ENCODE measurements around the gene TMPRSS9.
A peak's percentile ranks its signal among the peaks of the same experiment; 100 is the strongest.

Gene TMPRSS9

DNA sequence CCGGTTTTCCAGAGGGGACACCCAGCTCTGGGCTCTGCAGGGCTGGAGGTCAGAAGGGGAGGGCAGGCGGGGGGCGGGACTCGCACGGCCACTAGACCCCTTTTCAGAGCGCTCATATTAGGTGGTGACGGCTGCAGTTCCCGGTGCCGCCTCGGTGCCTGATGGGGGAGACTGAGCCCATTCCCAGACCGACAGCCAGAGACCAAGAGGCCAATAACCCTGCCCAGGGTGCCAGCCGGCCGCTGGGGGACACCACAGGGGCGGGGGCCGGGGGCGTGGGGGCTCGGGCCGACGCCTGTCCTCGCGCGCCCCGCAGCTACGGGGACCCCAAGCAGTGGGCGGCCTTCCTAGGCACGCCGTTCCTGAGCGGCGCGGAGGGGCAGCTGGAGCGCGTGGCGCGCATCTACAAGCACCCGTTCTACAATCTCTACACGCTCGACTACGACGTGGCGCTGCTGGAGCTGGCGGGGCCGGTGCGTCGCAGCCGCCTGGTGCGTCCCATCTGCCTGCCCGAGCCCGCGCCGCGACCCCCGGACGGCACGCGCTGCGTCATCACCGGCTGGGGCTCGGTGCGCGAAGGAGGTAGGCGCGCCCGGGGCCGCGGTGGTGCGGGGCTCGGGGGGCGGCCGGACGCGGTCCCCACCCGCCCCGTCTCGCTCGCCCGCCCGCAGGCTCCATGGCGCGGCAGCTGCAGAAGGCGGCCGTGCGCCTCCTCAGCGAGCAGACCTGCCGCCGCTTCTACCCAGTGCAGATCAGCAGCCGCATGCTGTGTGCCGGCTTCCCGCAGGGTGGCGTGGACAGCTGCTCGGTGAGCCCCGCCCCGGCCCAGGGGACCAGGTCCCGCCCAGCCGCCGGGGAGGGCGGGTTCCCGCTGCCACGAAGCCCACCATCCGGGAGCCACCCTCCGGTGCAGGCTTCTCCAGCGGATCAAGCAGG is 64.9 kb downstream of the TMPRSS9 start:
- no peak for DNase-seq

DNA sequence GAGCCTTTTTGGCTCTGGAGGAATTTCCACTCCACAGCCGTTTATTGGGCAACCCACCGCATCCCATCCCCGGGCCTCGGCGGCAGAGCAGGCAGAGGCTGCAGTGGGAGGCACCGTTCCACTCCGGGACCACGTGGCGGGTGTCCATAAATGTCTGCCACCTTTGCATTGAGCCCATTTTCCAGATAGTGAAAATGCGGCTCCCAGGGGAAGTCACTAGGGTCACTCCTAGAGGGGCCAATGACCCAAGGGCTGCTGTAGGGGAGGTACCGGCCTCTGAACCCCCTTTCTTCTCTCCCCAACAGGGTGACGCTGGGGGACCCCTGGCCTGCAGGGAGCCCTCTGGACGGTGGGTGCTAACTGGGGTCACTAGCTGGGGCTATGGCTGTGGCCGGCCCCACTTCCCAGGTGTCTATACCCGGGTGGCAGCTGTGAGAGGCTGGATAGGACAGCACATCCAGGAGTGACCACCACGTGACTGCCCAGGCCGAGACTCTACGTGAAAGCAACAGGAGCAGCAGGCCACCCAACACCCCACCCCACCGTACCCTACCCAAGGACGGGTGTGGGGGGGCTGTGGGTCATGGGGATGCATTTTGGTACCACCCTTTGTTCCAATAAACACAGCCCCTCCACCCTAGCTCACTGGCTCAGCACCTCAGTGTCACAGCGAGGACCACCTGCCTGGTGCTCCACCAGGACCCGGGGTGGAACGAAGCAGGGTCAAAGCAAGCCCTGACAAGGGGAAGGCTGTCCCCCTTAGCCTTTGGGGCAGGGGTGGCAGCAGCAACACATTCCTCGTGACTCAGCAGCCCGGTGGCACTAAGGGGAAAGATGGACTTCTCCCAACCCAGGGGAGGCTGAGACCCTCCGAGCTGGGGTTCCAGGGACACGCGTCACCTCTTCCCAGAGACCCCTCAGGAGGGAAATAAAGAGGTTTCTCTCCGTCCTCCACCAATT is 65.8 kb downstream of the TMPRSS9 start:
- no peak for DNase-seq

DNA sequence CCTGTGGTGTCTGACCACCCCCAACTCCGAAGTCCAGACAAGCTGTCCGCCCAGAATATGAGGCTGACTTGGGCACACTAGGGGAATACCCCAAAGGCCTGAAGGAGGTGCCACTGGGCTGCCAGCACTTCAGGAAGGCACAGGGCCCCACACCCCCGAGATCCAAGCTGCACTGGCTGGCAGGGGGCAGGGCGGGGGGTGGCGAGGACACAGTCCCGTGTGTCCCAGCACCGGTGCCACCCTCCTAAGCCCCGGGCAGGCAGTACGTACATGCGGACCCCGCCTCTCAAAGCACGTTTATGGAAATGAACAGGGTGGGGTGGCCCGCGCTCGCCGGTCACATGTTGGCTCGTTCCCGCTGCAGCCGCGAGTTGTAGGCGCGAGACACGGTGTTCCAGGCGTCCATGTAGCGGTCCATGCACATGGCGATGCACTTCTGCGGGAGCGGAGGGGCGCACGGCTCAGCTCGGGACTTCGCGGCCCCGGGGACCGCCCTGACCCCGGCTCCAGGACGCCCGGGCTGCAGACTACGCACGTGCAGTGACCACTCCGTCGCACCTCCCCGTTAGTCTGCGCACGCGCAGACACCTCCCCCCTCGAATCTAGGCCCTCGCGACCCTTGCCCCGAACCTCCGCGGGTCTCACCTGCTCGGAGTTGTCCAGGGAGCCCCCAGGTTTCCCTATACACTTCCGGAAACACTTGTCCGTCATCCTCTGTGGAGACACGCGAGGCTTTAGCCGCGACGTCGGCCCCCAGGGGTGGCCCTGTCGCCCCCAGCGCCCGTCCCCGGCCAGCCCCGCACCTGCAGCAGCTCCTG is 66.8 kb downstream of the TMPRSS9 start:
- peak; percentile 49 for DNase-seq

DNA sequence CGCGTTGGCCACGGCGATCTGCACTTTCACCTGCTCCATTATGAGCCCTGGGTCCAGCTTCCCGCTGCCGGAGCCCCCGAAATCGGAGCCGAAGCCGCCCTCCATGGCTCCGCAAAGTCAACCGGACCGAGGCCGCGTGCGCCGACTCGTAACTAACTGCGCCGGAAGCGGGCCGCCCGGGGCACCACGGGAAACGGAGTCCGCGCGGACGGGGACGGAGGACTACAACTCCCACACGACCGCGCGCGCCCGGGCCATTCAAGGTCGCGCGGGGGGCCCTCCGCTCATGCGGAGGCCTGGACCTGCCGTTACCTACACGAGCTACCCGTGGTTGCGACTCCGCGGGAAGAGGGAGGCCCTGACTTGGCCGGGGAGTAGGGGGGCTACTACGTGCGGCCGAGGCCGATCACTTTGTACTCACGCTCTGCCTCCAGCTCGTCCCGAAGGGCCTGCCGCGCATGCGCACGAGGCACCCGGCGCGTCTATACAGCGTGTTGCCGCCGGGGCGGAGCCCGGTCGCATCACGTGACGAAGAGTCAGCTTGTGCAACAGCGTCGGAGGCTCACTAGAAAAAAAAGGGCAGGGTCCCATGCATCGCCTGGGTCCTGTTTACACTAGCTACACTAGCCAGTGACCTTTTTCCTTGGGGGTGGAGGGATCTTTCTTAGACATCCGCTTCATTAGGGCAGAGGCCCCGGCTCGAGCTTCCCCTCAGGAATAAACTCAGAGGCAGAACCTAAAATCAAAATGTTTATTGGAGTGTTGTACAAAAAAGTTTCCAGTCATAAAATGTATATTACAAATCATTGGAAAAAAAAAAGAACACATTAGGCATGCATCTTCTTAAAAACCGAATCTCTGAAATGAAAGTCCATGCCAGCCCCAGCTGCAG is 67.6 kb downstream of the TMPRSS9 start, which contains the start of gene TIMM13:
Gene TIMM13, minus strand, starts transcription at position 158 of the 892 bp plus-strand sequence. Its CDS starts 53 bp downstream, at position 105.
- DNase-seq: peak; percentile 95

DNA sequence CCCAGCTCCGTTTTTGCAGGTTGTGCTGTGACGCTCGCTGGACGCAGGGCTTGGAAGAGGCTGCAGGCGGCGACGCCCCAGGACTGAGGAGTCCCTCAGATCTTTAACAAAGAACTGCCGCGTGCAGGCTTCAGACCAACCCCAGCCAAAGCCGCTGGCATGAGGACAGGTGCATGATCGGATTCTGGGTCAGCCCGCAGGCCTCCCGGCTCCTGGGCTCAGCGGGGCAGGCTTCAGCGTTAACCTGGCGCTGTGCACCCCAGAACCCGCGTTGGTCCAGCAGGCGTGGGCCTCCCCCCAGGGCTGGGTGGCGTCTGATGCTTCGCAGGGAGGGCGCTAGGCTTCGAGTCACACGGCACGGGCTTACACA is 68.2 kb downstream of the TMPRSS9 start:
- DNase-seq: no peak

DNA sequence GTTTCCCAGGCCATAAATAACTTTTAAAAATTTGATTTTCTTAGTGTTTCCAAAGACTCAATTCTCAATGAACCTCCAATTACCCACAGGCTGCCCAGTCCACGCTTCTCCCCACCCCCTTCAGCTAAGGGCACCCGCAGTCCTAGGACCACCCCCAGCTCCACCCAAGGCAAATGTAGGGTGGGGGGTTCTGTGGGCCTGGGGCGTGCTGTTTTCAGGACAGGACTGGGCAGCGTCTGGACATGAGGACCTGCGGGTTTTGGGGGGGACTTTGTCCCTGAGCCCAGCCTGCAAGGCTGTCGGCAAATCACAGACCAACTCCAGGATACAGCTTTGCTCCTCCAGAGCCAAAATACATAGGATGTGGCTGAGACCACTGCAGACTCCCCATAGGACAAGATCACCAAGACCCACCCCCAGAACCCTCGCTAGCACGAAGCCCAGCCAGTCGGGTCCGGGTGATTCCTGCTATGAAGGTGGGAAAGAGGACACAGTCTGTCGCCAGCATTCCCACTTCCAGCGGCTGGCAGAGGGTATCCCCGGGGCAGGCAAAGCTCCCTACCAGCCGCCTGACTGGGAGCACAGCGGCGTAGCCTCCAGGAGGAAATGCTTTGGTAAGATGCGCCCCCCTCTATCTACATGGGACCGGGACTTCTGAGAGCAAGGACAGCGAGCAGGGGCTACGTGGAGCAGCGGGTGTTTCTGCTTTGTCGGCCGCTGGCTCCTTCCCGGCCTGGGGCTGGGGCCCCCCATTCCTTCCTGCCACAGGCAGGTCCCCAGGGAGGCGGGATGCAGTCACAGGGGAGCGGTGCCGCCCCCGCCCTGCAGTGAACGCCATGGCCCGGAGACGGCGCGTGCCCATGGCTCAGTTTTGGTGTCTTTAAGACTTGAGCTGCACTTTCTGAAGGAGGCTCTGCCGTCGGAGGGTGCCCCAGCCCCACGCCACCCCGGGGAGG is 69.0 kb downstream of the TMPRSS9 start:
- no peak for DNase-seq

DNA sequence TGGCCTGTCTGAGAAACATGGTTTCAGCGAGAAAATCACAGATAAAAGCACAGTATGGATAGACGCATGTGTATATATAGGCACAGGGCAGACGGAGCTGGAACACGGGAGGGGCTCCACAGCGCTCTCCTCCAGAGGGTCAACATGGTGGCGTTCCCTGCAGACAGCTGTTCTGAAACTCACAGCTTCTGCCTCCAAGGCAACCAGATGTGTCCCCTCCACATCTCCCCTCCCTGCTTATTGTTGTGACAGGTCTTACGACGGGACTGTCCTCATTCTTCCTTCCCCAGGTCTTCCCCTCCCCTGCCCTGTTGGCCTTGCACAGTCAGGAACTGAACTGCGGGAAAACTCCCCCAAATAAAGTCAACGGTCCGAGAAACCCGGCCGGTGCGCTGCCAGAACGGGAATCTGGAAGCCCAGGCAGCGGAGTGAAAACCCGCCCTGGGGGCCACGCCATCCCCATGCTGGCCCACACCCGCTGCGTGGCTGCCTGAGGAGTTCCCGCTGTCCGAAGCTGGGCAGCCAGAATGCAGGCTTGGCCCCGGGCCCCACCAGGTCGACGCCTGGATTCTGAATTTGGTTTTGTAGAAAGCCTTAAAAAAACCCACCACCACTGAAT is 70.0 kb downstream of the TMPRSS9 start:
- no peak for DNase-seq

DNA sequence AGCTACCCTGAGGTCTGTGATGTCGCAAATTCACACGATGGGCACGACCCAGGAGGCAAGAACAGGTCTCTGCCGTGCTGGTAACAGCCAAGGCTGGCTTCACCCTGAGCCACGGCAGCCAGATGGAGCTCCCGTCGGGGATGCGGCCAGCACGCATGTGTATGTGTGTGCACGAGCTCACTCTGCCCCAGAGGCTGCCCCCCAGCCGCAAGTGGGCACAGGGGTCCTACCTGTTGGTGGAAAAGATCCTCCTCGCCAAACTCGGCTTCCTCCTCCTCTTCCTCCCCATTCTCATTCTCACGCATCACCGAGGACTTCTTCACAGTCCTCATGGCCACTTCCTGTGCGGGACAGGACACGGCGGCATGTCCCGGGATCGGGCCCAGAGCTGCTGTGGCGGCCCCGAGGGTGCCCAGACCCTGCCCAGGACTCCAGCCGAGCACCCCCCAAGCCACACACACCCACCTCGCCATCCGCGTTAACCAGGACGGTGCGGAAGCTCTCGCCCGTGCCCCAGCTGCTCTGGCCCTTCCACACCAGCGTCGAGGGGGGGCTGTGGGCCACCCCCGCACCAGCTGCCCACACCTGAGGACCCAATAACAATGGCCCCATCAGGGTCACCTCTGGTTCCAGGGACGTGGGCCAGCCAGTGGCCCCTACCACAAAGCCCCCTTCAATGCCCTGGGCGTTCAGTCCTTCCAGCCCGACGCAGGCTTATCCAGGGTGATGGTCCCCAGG is 71.4 kb downstream of the TMPRSS9 start:
- DNase-seq: no peak

DNA sequence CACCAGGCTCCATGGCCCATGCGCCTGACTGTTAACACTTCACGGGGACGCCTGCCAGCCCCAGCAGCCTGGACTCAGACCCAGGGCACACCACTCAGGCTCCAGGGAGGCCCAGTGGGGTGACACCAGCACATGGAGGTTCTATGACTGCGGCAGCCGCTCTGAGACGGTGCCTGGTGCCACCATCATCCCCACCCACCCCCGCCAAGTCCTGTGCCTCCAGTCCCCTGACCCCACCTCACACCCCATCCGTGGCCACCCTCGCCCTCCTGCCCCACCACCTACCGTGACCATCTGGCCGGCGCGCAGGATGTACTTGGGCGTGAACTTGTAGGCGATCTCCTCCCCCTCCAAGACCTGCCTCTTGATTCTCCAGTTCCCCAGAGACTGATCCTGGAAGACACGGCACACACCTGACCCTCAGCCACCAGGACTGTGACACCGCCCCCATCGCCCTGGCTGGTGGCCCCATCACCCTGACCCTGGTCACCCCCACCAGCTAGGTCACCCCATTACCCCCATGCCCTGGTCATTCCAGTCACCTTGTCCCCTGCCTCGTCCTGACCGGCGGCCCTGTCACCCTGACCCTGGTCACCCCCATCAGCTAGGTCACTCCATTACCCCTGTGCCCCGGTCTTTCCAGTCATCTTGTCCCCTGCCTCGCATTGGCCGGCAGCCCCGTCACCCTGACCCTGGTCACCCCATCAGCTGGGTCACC is 72.2 kb downstream of the TMPRSS9 start:
- DNase-seq: no peak

DNA sequence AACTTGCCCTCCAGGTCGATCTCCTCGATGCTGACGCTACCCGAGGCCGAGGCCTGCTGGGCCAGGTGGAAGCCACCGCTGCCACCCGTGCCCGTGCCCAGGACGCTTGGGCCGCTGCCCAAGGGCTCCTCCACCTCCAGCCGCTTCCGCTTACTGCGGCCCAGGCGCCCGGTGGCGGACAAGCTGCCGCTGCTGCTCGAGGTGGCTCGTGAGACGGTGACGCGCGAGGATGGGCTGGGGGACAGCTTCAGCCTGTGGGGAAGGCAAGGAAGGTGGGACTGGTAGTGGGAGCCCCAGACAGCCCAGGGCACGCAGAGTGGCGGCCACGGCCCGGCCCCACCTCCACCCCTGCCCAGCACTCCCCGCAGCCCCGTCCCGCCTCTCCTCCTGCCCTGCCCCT is 73.8 kb downstream of the TMPRSS9 start:
- DNase-seq: no peak

DNA sequence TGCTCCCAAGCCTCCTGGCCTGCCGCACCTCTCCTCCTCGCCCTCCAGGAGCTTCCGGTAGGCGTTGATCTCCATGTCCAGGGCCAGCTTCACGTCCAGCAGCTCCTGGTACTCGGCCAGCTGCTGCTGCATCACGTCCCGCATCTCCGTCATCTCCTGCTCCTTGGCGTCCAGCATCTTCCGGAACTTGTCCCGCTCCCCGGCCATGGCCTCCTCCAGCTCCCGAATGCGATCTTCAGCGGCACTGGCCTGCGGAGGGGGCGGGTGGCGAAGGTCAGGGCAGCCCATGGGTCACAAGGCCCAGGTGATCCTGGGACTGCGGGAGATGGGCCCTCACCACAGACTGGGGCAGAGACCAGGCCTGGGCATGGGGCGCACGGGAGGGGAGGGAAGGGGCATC is 74.2 kb downstream of the TMPRSS9 start:
- no peak for DNase-seq

DNA sequence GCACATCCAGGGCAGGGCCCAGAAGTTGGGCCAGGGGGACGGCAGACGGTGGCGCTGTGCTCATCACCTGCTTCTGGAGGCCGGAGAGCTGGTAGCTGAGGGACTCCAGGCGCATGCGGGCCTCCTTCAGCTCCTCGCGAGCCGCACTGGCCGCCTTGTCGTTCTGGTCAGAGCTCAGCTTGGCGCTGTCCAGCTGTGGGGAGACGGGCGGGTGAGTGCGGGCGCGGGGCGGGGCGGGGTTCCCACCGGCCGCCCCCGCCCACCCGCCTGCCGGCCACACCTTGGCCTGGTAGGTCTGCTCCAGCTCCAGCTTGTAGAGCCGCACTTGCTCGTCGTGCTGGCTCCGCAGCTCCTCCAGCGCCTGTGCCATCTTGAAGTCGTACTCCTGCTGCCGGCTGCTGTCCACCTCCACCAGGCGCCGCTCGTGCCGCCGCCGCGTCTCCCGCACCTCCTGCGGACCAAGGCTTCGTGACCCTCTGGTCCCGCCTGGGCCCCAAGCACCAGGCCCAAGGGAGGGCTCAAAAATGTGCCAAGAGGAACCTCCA is 74.7 kb downstream of the TMPRSS9 start:
- no peak for DNase-seq

DNA sequence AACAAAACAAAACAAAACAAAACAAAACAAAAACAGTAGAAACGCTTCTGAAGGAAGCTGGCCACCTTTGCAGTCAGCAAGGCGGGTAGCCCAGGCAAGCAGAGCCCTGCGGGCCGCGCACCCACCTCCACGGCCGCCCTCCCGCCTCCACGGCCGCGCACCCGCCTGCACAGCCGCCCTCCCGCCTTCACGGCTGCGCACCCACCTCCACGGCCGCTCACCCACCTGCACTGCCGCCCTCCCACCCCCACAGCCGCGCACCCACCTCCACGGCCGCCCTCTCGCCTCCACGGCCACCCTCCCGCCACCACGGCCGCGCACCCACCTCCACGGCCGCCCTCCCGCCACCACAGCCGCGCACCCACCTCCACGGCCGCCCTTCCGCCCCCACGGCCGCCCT is 76.3 kb downstream of the TMPRSS9 start:
- no peak for DNase-seq

DNA sequence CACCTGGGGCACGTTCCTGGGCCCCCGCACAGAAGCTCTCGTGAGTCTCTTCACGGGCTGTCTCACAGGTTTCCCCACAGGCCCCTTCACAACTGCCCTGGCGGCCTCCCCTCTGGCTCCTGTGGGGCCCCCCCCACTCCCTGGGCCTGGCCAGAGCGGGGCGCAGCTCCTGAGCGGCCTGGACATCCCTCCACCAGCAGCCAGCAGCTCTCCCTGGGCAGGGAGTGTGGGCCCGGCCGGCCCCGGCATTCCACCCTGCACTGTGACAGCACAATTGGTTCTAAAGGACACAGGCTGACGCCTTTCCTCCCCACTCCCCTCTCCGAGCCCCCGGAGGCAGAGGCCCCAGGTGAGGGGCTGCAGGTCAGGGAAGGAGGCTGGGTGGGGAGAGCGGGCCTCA is 76.9 kb downstream of the TMPRSS9 start:
- no peak for DNase-seq

DNA sequence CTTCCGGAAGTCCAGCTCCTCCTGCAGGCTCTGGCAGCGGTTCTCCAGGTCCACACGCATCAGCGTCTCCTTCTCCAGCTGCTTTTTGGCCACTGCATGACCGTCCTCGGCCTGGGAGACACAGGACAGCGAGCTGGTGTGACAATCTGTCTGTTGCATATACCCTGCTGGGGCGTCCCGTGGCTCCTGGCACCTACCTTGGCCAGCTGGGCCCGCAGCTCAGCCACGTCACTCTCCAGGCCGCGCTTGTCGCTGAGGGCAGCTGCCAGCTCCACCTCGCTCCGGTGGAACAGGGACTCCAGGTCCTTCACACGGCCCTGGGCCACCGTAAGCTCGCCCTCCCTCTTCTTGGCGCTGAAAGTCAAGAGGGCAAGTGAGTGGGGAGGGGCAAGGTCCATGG is 78.1 kb downstream of the TMPRSS9 start:
- no peak for DNase-seq

DNA sequence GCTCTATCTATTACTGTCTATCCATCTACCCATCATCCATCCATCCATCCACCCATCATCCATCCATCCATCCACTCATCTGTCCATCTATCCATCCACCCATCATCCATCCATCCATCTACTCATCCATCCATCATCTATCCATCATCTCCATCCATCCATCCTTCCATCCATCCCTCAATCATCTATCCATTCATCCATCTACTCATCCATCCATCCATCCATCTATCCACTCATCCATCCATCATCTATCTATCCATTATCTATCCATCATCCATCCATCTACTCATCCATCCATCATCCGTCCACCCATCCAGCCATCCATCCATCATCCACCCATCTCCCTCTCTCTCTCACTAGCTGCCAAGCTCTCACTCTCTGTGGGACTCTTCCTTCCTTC is 80.5 kb downstream of the TMPRSS9 start:
- DNase-seq: no peak

DNA sequence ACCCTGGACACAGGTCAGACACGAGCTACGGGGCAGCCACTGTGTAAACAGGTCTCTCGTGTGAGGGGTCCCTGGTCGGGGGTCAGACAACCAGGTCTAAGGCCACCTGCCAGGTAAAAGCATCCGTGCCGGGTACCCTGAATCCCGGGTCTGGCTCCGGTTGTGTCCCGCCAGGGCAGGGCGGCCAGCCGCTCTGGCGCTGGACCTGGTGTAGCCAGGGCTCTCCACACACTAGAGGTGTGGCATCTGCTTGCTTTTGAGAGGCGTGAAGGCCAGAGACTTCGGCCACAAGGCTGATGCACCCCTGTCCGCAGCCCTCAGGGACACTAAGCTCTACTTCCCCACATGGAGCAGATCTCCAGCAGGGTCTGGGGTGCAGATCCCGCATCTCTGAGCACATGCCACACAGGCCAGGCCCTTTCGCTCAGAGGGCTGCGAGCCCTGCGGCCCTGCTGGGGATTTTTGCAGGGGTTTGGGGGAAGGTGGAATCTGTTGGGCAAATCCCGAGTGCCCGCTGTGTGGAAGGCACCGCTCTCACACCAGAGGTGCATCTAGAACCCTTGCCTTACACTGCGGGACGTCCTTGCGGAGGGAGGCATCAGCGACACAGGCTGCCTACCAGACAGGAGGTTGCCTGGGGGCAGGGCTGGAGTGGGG is 81.2 kb downstream of the TMPRSS9 start:
- DNase-seq: no peak
